Activated CD4-positive, alpha-beta memory T cell treated with anti-CD3 and anti-CD28 coated beads, Interleukin-2, amount 10 ng/mL, durations not matched to agents 7 days and 5 days (primary cell): Measurements from ENCODE around the gene CCSAP. TPM values are rescaled to one million over a fixed set of nuclear protein-coding genes. Genes with fewer than 3 reads are reported as not detected.
A peak's percentile ranks its signal among the peaks of the same experiment; 100 is the strongest.
"Not testable (repeated sequence)": the region's sequence is repeated elsewhere in the genome, so short reads cannot be mapped to it uniquely, and the experiment has no call there.

Experiments used
- CTCF ChIA-PET: fragments of 350-600 bp; sonication (Branson Sonifier 250); formaldehyde crosslinking; loops from one replicate; lab custom pipeline; 2021; ENCODE audit warnings: antibody characterized with exemption, inconsistent platforms; lab: Charles Lee
- POLR2A ChIA-PET: fragments of 350-600 bp; sonication (Branson Sonifier 250); formaldehyde crosslinking; loops from one replicate; lab custom pipeline; 2021; ENCODE audit warnings: antibody characterized with exemption; lab: Charles Lee
- DNase-seq: peaks from one replicate; pipeline ENCODE4 v3.0.0-alpha.2; 2020
- H3K27ac Mint-ChIP-seq: one replicate; pipeline ENCODE4 v1.8.0; 2021; ENCODE audit warnings: mild to moderate bottlenecking, mixed read lengths
- H3K27me3 Mint-ChIP-seq: one replicate; pipeline ENCODE4 v1.8.0; 2021; ENCODE audit warnings: mixed read lengths
- H3K36me3 Mint-ChIP-seq: one replicate; pipeline ENCODE4 v1.8.0; 2021; ENCODE audit warnings: low read depth, mixed read lengths
- H3K4me1 Mint-ChIP-seq: one replicate; pipeline ENCODE4 v1.8.0; 2021; ENCODE audit warnings: mixed read lengths
- H3K4me3 Mint-ChIP-seq: one replicate; pipeline ENCODE4 v1.8.0; 2021; ENCODE audit warnings: mild to moderate bottlenecking, mixed read lengths
- H3K9me3 Mint-ChIP-seq: one replicate; pipeline ENCODE4 v1.8.0; 2021; ENCODE audit warnings: mixed read lengths
- total RNA-seq, 2 experiments: library from RNA; stranded (reverse); gene quantifications; one replicate each; pipeline ENCODE4 v1.2.3, GENCODE V29; 2021

CCSAP gene
- total RNA-seq: 10 to 100 TPM; 13.1 to 13.4 TPM

GRCh38 chr1:229342656-229343569, at the start of gene CCSAP:
CCSAP (minus strand) TSS chr1:229343047; CDS start chr1:229342465, 582 bp downstream.
- POLR2A ChIA-PET: interaction anchor here (0.6 to 3.2 kb wide), 11 partner anchors 9 to 606 kb away, joined by 3 to 14 read pairs (median 5); partner anchors contain the start of genes ABCB10, NUP133 and RAB4A
- H3K27me3 Mint-ChIP-seq: peaks cover 26% of the 10 kb centered on the region
- H3K36me3 Mint-ChIP-seq: peaks cover 9% of the 10 kb centered on the region
- H3K9me3 Mint-ChIP-seq: peaks cover 2% of the 10 kb centered on the region
- peaks cover 46% of the 10 kb centered on the region for H3K4me1 Mint-ChIP-seq
- peak within 1 kb of the TSS; percentile 83 for H3K4me3 Mint-ChIP-seq
- peak; percentile 60 for DNase-seq
- peak within 1 kb of the TSS; percentile 80 for H3K27ac Mint-ChIP-seq
- CTCF ChIA-PET: interaction anchor here (0.9 to 2.2 kb wide), 6 partner anchors 69 to 651 kb away, joined by 3 to 7 read pairs (median 4); partner anchors contain the start of gene RAB4A

GRCh38 chr1:229390130-229390529, 47.3 kb upstream of the CCSAP start:
- Mint-ChIP-seq H3K9me3 (no peaks in the 10 kb centered on the region), H3K27me3 (peaks cover 25% of the 10 kb centered on the region), H3K4me1 (no peaks in the 10 kb centered on the region), H3K36me3 (no peaks in the 10 kb centered on the region), H3K4me3 (no peak overlapping the region), H3K27ac (no peak overlapping the region)
- POLR2A ChIA-PET: no interaction called here
- no peak for DNase-seq
- CTCF ChIA-PET: no interaction called here

GRCh38 chr1:229388897-229389580, 46.2 kb upstream of the CCSAP start:
- CTCF ChIA-PET: interaction anchor here (1.8 kb wide), 1 partner anchor 15 kb away, joined by 3 read pairs; no protein-coding TSS in a partner anchor

GRCh38 chr1:229385853-229386456, 43.1 kb upstream of the CCSAP start:
- CTCF ChIA-PET: no interaction called here
- Mint-ChIP-seq H3K36me3 (no peaks in the 10 kb centered on the region), H3K4me3 (no peak overlapping the region), H3K27me3 (peaks cover 17% of the 10 kb centered on the region), H3K4me1 (no peaks in the 10 kb centered on the region), H3K27ac (no peak overlapping the region), H3K9me3 (no peaks in the 10 kb centered on the region)
- no peak for DNase-seq
- POLR2A ChIA-PET: no interaction called here

More at GRCh38 chr1:229388897-229389580, 46.2 kb upstream of the CCSAP start:
- DNase-seq: no peak
- H3K27me3 Mint-ChIP-seq: peaks cover 20% of the 10 kb centered on the region
- H3K27ac Mint-ChIP-seq: no peak overlapping the region
- no peaks in the 10 kb centered on the region for H3K9me3 Mint-ChIP-seq
- H3K4me3 Mint-ChIP-seq: no peak overlapping the region
- POLR2A ChIA-PET: no interaction called here
- no peaks in the 10 kb centered on the region for H3K36me3 Mint-ChIP-seq
- H3K4me1 Mint-ChIP-seq: no peaks in the 10 kb centered on the region

GRCh38 chr1:229384822-229385221, 42.0 kb upstream of the CCSAP start:
- H3K9me3 Mint-ChIP-seq: no peaks in the 10 kb centered on the region
- POLR2A ChIA-PET: no interaction called here

GRCh38 chr1:229383961-229384360, 41.1 kb upstream of the CCSAP start:
- no peak for DNase-seq
- H3K4me3 Mint-ChIP-seq: no peak overlapping the region
- ChIA-PET CTCF (no interaction called here), POLR2A (no interaction called here)
- H3K4me1 Mint-ChIP-seq: no peaks in the 10 kb centered on the region
- H3K36me3 Mint-ChIP-seq: no peaks in the 10 kb centered on the region
- H3K9me3 Mint-ChIP-seq: no peaks in the 10 kb centered on the region
- peaks cover 15% of the 10 kb centered on the region for H3K27me3 Mint-ChIP-seq
- H3K27ac Mint-ChIP-seq: no peak overlapping the region

More at GRCh38 chr1:229384822-229385221, 42.0 kb upstream of the CCSAP start:
- H3K4me1 Mint-ChIP-seq: no peaks in the 10 kb centered on the region
- H3K27me3 Mint-ChIP-seq: peaks cover 19% of the 10 kb centered on the region
- H3K36me3 Mint-ChIP-seq: no peaks in the 10 kb centered on the region
- CTCF ChIA-PET: no interaction called here
- no peak for DNase-seq
- H3K27ac Mint-ChIP-seq: no peak overlapping the region
- H3K4me3 Mint-ChIP-seq: no peak overlapping the region

- Mint-ChIP-seq H3K27me3 (peaks cover 11% of the 10 kb centered on the region), H3K9me3 (no peaks in the 10 kb centered on the region), H3K36me3 (no peaks in the 10 kb centered on the region), H3K27ac (no peak overlapping the region), H3K4me1 (no peaks in the 10 kb centered on the region), H3K4me3 (no peak overlapping the region)
- POLR2A ChIA-PET: no interaction called here
- CTCF ChIA-PET: no interaction called here
- no peak for DNase-seq
These were observed 40.3 kb upstream of the CCSAP start for GRCh38 chr1:229383188-229383587.

- H3K4me1 Mint-ChIP-seq: no peaks in the 10 kb centered on the region
- no peak overlapping the region for H3K4me3 Mint-ChIP-seq
- H3K36me3 Mint-ChIP-seq: no peaks in the 10 kb centered on the region
- no peak overlapping the region for H3K27ac Mint-ChIP-seq
- CTCF ChIA-PET: no interaction called here
- POLR2A ChIA-PET: no interaction called here
- H3K9me3 Mint-ChIP-seq: no peaks in the 10 kb centered on the region
- H3K27me3 Mint-ChIP-seq: peaks cover 8% of the 10 kb centered on the region
- DNase-seq: no peak
These were observed 38.4 kb upstream of the CCSAP start for GRCh38 chr1:229381234-229381633.

GRCh38 chr1:229380536-229381160, 37.8 kb upstream of the CCSAP start:
- Mint-ChIP-seq H3K27me3 (peaks cover 6% of the 10 kb centered on the region), H3K4me1 (no peaks in the 10 kb centered on the region), H3K9me3 (no peaks in the 10 kb centered on the region), H3K36me3 (no peaks in the 10 kb centered on the region), H3K27ac (no peak overlapping the region), H3K4me3 (no peak overlapping the region)
- ChIA-PET POLR2A (no interaction called here), CTCF (no interaction called here)
- no peak for DNase-seq

- H3K9me3 Mint-ChIP-seq: no peaks in the 10 kb centered on the region
- H3K27ac Mint-ChIP-seq: no peak overlapping the region
- peaks cover 6% of the 10 kb centered on the region for H3K27me3 Mint-ChIP-seq
- POLR2A ChIA-PET: no interaction called here
- no peak overlapping the region for H3K4me3 Mint-ChIP-seq
- CTCF ChIA-PET: no interaction called here
- DNase-seq: no peak
- H3K4me1 Mint-ChIP-seq: no peaks in the 10 kb centered on the region
- H3K36me3 Mint-ChIP-seq: no peaks in the 10 kb centered on the region
These were observed 37.0 kb upstream of the CCSAP start for GRCh38 chr1:229379846-229380245.

- no peak for DNase-seq
- no peaks in the 10 kb centered on the region for H3K36me3 Mint-ChIP-seq
- no peaks in the 10 kb centered on the region for H3K9me3 Mint-ChIP-seq
- no peaks in the 10 kb centered on the region for H3K4me1 Mint-ChIP-seq
- POLR2A ChIA-PET: interaction anchor here (0.7 kb wide), 1 partner anchor 107 kb away, joined by 3 read pairs; no protein-coding TSS in a partner anchor
- no peak overlapping the region for H3K27ac Mint-ChIP-seq
- H3K4me3 Mint-ChIP-seq: no peak overlapping the region
- H3K27me3 Mint-ChIP-seq: peaks cover 9% of the 10 kb centered on the region
- CTCF ChIA-PET: no interaction called here
These were observed 35.9 kb upstream of the CCSAP start for GRCh38 chr1:229378586-229379367.

- CTCF ChIA-PET, H3K27ac Mint-ChIP-seq, H3K36me3 Mint-ChIP-seq, POLR2A ChIA-PET, H3K4me1 Mint-ChIP-seq, H3K4me3 Mint-ChIP-seq, H3K27me3 Mint-ChIP-seq, H3K9me3 Mint-ChIP-seq, DNase-seq: not testable (repeated sequence)
These were observed 35.2 kb upstream of the CCSAP start for GRCh38 chr1:229378035-229378434.
